SU-DHL-6 (cell line): ENCODE measurements around the gene SLC18A2.

Source experiments
- H2AFZ ChIP-seq: fragments of 200-600 bp; sonication (generic); 2 replicates; pipeline ENCODE4 v1.6.1; 2014; ENCODE audit warnings: low read depth, mild to moderate bottlenecking, moderate library complexity, mixed read lengths, antibody characterized with exemption, low read length; ENCODE audit not compliant: severe bottlenecking
- H3F3A ChIP-seq: fragments of 200-600 bp; shearing (Covaris generic); 2 replicates; pipeline ENCODE4 v1.6.0; 2016; ENCODE audit warnings: antibody characterized with exemption, mild to moderate bottlenecking; ENCODE audit not compliant: insufficient read depth
- H3K27ac ChIP-seq: fragments of 200-600 bp; sonication (generic); 2 replicates; pipeline ENCODE4 v1.5.1; 2016; ENCODE audit warnings: low read depth, mild to moderate bottlenecking, low read length, moderate library complexity, mixed read lengths
- H3K27me3 ChIP-seq: fragments of 200-600 bp; sonication (generic), shearing (Covaris generic); 2 replicates; pipeline ENCODE4 v1.6.0; 2014; ENCODE audit warnings: mild to moderate bottlenecking, low read length
- H3K36me3 ChIP-seq: fragments of 200-600 bp; sonication (generic); 2 replicates; pipeline ENCODE4 v1.6.1; 2014; ENCODE audit warnings: mild to moderate bottlenecking, low read length, mixed read lengths
- H3K4me2 ChIP-seq: fragments of 300-600, 200-600 bp; shearing (Covaris generic), sonication (generic); 2 replicates; pipeline ENCODE4 v1.6.0; 2014; ENCODE audit warnings: low read length, low read depth, mild to moderate bottlenecking; ENCODE audit not compliant: poor library complexity, severe bottlenecking
- H3K4me3 ChIP-seq: fragments of 200-600 bp; sonication (generic); 2 replicates; pipeline ENCODE4 v1.5.1; 2014; ENCODE audit warnings: antibody characterized with exemption, low read length, mild to moderate bottlenecking, mixed read lengths; ENCODE audit not compliant: insufficient read depth, poor library complexity, severe bottlenecking
- H3K79me2 ChIP-seq: fragments of 200-600 bp; sonication (generic); 2 replicates; pipeline ENCODE4 v1.6.1; 2014; ENCODE audit warnings: mild to moderate bottlenecking, low read length, moderate library complexity; ENCODE audit not compliant: insufficient read depth
- H3K9ac ChIP-seq: fragments of 200-600 bp; sonication (generic); 2 replicates; pipeline ENCODE4 v1.7.0; 2014; ENCODE audit warnings: mild to moderate bottlenecking, low read length
- H3K9me2 ChIP-seq: fragments of 200-600 bp; sonication (generic); replicated peaks from 2 replicates; pipeline ENCODE4 v1.6.1; 2014; ENCODE audit warnings: low read length; ENCODE audit not compliant: insufficient read depth
- H3K9me3 ChIP-seq: fragments of 200-600 bp; sonication (generic); 2 replicates; pipeline ENCODE4 v1.6.1; 2014; ENCODE audit warnings: low read length, mixed read lengths; ENCODE audit not compliant: insufficient read depth
- H4K20me1 ChIP-seq: fragments of 200-600 bp; sonication (generic); 2 replicates; pipeline ENCODE4 v1.6.1; 2014; ENCODE audit warnings: low read depth, mild to moderate bottlenecking, antibody characterized with exemption, low read length, moderate library complexity, mixed read lengths
- EZH2phosphoT487 ChIP-seq: fragments of 200-600 bp; sonication (generic), shearing (Covaris generic); conservative IDR thresholded peaks from 2 replicates; pipeline ENCODE4 v1.6.1; 2018; ENCODE audit warnings: mild to moderate bottlenecking, antibody characterized with exemption, low read length, moderate library complexity, mixed read lengths
- TF ChIP-seq, protein P1 (sequence below): fragments of 200-600 bp; sonication (generic); IDR thresholded peaks from one replicate; pipeline ENCODE4 v1.5.1; 2017; ENCODE audit warnings: antibody characterized with exemption, mild to moderate bottlenecking, low read length, moderate library complexity; ENCODE audit not compliant: insufficient read depth, poor library complexity, severe bottlenecking

The SLC18A2 gene

GRCh38 chr10:117259279-117259678 lies 18.4 kb downstream of the SLC18A2 start:
- H2AFZ ChIP-seq, result no peak overlapping the region
- no peak overlapping the region for H3K27ac ChIP-seq
- no peak overlapping the region for H3K9ac ChIP-seq
- no peak overlapping the region for H3K4me2 ChIP-seq
- no peaks in the 10 kb centered on the region for H3K9me3 ChIP-seq
- H3K36me3 ChIP-seq, result no peaks in the 10 kb centered on the region
- no peak overlapping the region for H3K4me3 ChIP-seq
- H3K27me3 ChIP-seq, result no peaks in the 10 kb centered on the region
- H4K20me1 ChIP-seq, result no peaks in the 10 kb centered on the region
- TF ChIP-seq, protein P1, sequence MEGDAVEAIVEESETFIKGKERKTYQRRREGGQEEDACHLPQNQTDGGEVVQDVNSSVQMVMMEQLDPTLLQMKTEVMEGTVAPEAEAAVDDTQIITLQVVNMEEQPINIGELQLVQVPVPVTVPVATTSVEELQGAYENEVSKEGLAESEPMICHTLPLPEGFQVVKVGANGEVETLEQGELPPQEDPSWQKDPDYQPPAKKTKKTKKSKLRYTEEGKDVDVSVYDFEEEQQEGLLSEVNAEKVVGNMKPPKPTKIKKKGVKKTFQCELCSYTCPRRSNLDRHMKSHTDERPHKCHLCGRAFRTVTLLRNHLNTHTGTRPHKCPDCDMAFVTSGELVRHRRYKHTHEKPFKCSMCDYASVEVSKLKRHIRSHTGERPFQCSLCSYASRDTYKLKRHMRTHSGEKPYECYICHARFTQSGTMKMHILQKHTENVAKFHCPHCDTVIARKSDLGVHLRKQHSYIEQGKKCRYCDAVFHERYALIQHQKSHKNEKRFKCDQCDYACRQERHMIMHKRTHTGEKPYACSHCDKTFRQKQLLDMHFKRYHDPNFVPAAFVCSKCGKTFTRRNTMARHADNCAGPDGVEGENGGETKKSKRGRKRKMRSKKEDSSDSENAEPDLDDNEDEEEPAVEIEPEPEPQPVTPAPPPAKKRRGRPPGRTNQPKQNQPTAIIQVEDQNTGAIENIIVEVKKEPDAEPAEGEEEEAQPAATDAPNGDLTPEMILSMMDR, result no peak
- no peak for TF ChIP-seq EZH2phosphoT487
- no peaks in the 10 kb centered on the region for H3F3A ChIP-seq
- no peaks in the 10 kb centered on the region for H3K9me2 ChIP-seq
- no peaks in the 10 kb centered on the region for H3K79me2 ChIP-seq

DNA sequence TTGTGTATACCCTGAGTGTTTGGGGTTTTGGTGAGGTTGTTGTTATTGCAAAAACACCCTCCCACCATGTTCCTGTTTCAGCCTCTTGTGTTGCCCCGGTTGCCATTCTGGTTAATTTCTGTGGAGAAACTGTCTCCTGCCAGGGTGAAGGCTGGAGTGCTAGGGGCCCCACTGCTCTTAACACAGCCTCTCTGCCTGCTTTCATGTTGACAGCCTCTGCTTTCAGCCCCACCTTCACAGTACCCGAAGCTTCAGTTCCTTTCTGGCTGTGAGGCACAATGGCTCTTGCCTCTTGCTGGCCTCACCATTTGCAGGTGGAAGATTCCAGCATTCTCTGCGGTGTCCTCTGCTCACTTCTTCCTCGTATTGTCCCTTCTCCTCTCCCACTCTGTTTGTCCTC lies 19.2 kb downstream of the SLC18A2 start:
- H3K9ac ChIP-seq, result no peak overlapping the region
- TF ChIP-seq, protein P1, result no peak
- TF ChIP-seq EZH2phosphoT487, result no peak
- H3K9me3 ChIP-seq, result no peaks in the 10 kb centered on the region
- no peaks in the 10 kb centered on the region for H3K79me2 ChIP-seq
- H3K36me3 ChIP-seq, result no peaks in the 10 kb centered on the region
- no peaks in the 10 kb centered on the region for H3F3A ChIP-seq
- H2AFZ ChIP-seq, result no peak overlapping the region
- no peak overlapping the region for H3K4me2 ChIP-seq
- H3K9me2 ChIP-seq, result no peaks in the 10 kb centered on the region
- no peak overlapping the region for H3K4me3 ChIP-seq
- no peaks in the 10 kb centered on the region for H3K27me3 ChIP-seq
- H3K27ac ChIP-seq, result no peak overlapping the region
- H4K20me1 ChIP-seq, result no peaks in the 10 kb centered on the region

GRCh38 chr10:117261501-117261900 lies 20.6 kb downstream of the SLC18A2 start:
- H3K27me3 ChIP-seq, result no peaks in the 10 kb centered on the region
- no peaks in the 10 kb centered on the region for H3K9me2 ChIP-seq
- no peak overlapping the region for H3K4me3 ChIP-seq
- no peaks in the 10 kb centered on the region for H4K20me1 ChIP-seq
- no peaks in the 10 kb centered on the region for H3K79me2 ChIP-seq
- no peaks in the 10 kb centered on the region for H3K36me3 ChIP-seq
- H3K27ac ChIP-seq, result no peak overlapping the region
- no peak overlapping the region for H3K4me2 ChIP-seq
- TF ChIP-seq, protein P1, result no peak
- TF ChIP-seq EZH2phosphoT487, result no peak
- no peak overlapping the region for H2AFZ ChIP-seq
- no peaks in the 10 kb centered on the region for H3F3A ChIP-seq
- H3K9ac ChIP-seq, result no peak overlapping the region
- no peaks in the 10 kb centered on the region for H3K9me3 ChIP-seq
